Measurements from ENCODE around the gene MORC1.

- TF ChIP-seq CTCF (IDR thresholded peaks at IDR 0.05; ENCODE audit: low read depth, low read length, missing input control) (no peak), GABPA (IDR thresholded peaks at IDR 0.05 in 1 of 2, conservative IDR thresholded peaks at IDR 0.05 in 1 of 2) (no peak), HNF4A (conservative IDR thresholded peaks at IDR 0.05) (no peak)
Observed at GRCh38 chr3:109165905-109166304, 48.0 kb upstream of the MORC1 start.

Measured in liver (tissue), 3 donors.